GM12875 (cell line): ENCODE results near the gene CCS.
"Not testable (repeated sequence)": the region's sequence is repeated elsewhere in the genome, so short reads cannot be mapped to it uniquely, and the experiment has no call there.

Experiments used
- H3K4me3 ChIP-seq: one replicate; pipeline ENCODE4 v1.5.1; 2011; ENCODE audit warnings: low read depth, low read length, control low read depth
- CTCF ChIP-seq: IDR thresholded peaks from 2 replicates; pipeline ENCODE4 v1.5.1; 2011; ENCODE audit warnings: low read depth, mild to moderate bottlenecking, control low read depth, inconsistent platforms, low read length, moderate library complexity, borderline replicate concordance; ENCODE audit not compliant: insufficient read depth

CCS gene

DNA sequence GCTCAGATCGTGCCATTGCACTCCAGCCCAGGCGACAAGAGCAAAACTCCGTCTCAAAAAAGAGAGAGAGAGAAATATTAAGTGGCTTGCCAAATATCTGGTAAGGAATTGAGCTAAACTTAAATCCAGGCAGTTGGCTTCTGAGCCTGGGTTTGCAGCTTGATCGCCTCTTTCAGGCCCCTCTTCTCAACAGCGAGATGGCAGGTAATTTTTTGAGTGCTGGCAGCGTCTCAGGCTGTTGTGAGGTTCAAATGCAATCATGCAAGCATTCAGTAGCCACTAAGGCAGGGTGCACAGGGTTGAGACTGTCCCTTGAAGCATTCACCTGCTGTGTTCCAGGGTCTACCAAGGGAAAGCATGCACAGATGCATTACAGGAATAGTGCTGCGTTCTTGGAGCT, 23.9 kb upstream of the CCS start:
- no peak for TF ChIP-seq CTCF
- H3K4me3 ChIP-seq: no peak overlapping the region

GRCh38 chr11:66570079-66570849, 22.7 kb upstream of the CCS start:
- no peak overlapping the region for H3K4me3 ChIP-seq
- TF ChIP-seq CTCF: no peak

- no peak for TF ChIP-seq CTCF
- no peak overlapping the region for H3K4me3 ChIP-seq
Observed at GRCh38 chr11:66570850-66571180, 22.2 kb upstream of the CCS start.

DNA sequence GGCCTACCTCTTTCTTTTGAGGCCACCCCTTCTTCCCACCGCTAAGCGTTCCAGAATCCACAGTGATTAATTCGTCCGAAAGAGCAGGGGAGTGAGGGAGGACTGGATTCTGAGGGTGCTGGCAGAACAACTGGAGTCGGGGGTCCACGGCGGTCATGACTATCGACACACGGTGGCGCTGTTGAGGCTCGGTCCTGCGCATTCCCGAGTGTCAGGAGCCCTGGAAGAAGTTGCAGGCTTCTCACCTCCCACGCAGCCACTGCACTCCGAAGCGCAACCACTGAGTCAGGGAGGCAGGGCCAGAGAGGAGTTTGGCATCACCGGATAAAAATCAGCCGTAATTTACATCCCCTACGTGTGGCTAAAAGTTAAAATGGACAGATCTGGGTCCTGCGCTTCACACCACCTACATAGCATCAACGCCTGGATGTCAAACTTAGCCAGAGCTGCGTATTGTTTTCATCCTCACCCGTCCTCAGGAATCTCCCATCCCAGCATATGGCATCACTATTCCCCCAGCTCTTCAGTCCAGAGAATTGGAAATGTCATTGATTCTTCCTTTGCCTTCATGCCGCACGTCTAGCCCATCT, 13.9 kb upstream of the CCS start:
- peak; percentile 76 for TF ChIP-seq CTCF
- H3K4me3 ChIP-seq: no peak overlapping the region

- no peak overlapping the region for H3K4me3 ChIP-seq
- TF ChIP-seq CTCF: no peak
Observed at GRCh38 chr11:66580803-66581202, 12.2 kb upstream of the CCS start.

- no peak for TF ChIP-seq CTCF
- no peak overlapping the region for H3K4me3 ChIP-seq
Observed at GRCh38 chr11:66581261-66581660, 11.7 kb upstream of the CCS start.

DNA sequence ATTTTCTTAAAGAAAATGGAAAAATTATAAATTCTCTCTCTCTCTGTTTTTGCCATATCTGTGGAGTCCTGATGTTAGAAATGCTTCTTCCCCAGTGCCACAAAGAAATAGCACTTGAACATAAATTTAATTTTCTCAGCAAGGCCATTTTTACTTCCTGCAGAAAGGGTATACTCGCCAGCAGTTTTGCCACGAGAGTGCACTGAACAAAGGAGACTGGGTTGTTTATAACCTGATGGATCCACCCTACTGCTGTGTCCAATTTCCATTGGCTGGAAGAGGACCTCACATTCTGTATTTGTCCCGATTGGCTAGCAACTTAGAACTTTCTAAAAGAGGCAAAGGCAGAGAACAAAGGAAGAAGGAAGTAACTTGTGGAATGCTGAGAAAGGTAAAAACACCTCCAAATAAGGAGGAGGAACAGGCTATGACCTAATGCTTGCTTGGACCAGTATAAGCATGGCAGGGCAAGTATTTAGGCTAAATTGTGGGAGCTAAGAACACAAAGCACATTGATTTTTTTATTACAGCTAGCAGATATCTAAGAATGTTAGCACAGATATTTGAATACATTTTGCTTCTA, 10.3 kb upstream of the CCS start:
- not testable (repeated sequence) for H3K4me3 ChIP-seq

DNA sequence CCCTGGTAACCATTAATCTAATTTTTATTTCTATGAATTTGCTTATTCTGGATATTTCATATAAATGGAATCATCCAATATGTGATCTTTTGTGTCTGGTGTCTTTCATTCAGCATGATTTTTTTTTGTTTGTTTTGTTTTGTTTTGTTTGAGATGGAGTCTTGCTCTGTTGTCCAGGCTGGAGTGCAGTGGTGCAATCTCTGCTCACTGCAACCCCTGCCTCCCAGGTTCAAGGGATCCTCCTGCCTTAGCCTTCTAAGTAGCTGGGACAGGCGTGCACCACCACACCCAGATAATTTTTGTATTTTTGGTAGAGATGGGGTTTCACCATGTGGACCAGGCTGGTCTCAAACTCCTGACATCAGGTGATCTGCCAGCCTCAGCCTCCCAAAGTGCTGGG, 7.5 kb upstream of the CCS start:
- not testable (repeated sequence) for H3K4me3 ChIP-seq
